K562 (cell line): ENCODE data around the gene LCLAT1. TPM values are rescaled to one million over a fixed set of nuclear protein-coding genes. Genes with fewer than 3 reads are reported as not detected.

ENCODE experiments used
- FOSL1 ChIP-seq: fragments of 200-800 bp; sonication (Bioruptor generic); conservative IDR thresholded peaks from 2 replicates; pipeline ENCODE4 v1.6.1; 2016; ENCODE audit warnings: missing genetic modification characterization, missing compliant biosample characterization
- HMGN3 ChIP-seq: IDR thresholded peaks from 2 replicates; pipeline ENCODE4 v1.6.1; 2011; ENCODE audit warnings: borderline replicate concordance, low read depth, mild to moderate bottlenecking, mixed read lengths, low read length; ENCODE audit not compliant: insufficient read length; ENCODE audit errors: extremely low read depth
- MAZ ChIP-seq, 2 experiments: fragments of 450-650 bp in 1 of 2; sonication (generic) in 1 of 2; formaldehyde crosslinking; IDR thresholded peaks in 1 of 2; conservative IDR thresholded peaks in 1 of 2; 2 replicates each; pipeline versions ENCODE4 v1.4.0 to v1.5.0; 2020; ENCODE audit warnings: mild to moderate bottlenecking in 1 of 2, missing genetic modification reagents in 1 of 2
- MYBL2 ChIP-seq, 2 experiments: fragments of 450-650 bp in 1 of 2; sonication (generic) in 1 of 2; formaldehyde crosslinking in 1 of 2; IDR thresholded peaks; 2 replicates each; pipeline versions ENCODE4 v1.6.1 to v1.8.1; 2017 to 2022; ENCODE audit warnings: borderline replicate concordance in 1 of 2, inconsistent platforms in 1 of 2, low read depth in 1 of 2, mild to moderate bottlenecking in 1 of 2, missing genetic modification reagents in 1 of 2, moderate library complexity in 1 of 2
- NR1H2 ChIP-seq: sonication (generic); formaldehyde crosslinking; IDR thresholded peaks from 2 replicates; pipeline ENCODE4 v1.4.0; 2020; ENCODE audit warnings: mild to moderate bottlenecking, missing genetic modification reagents
- NR2C1 ChIP-seq, 2 experiments: fragments of 450-650 bp; IDR thresholded peaks; 2 replicates each; pipeline ENCODE4 v1.6.1; 2017; ENCODE audit warnings: mild to moderate bottlenecking in 2 of 2, antibody characterized with exemption in 1 of 2, inconsistent platforms in 1 of 2, missing compliant biosample characterization in 1 of 2, missing genetic modification characterization in 1 of 2
- PCBP2 ChIP-seq: fragments of 200-400 bp; formaldehyde crosslinking; IDR thresholded peaks from 2 replicates; pipeline ENCODE4 v1.6.1; 2018; ENCODE audit warnings: low read length, low read depth, mild to moderate bottlenecking, moderate library complexity; ENCODE audit not compliant: poor library complexity, severe bottlenecking
- TEAD4 ChIP-seq, 2 experiments: sonication (generic) in 1 of 2; formaldehyde crosslinking in 1 of 2; IDR thresholded peaks; 2 replicates each; pipeline versions ENCODE4 v1.6.1 to v1.8.0; 2012 to 2022; ENCODE audit warnings: borderline replicate concordance in 1 of 2, inconsistent platforms in 1 of 2, low read length in 1 of 2, mild to moderate bottlenecking in 1 of 2, missing genetic modification reagents in 1 of 2
- ZBTB11 ChIP-seq, 3 experiments: fragments of 200-800 bp in 1 of 3; fragments of 250-450 bp in 1 of 3; fragments of 450-650 bp in 1 of 3; sonication (Bioruptor Pico) in 1 of 3; sonication (Bioruptor generic) in 1 of 3; formaldehyde crosslinking in 1 of 3; IDR thresholded peaks; 2 replicates each; pipeline versions ENCODE4 v1.6.1 to v1.8.0; 2016 to 2022; ENCODE audit warnings: mild to moderate bottlenecking in 2 of 3, missing genetic modification characterization in 2 of 3, missing compliant biosample characterization in 1 of 3, moderate library complexity in 1 of 3
- ZC3H4 ChIP-seq: sonication (generic); formaldehyde crosslinking; IDR thresholded peaks from 2 replicates; pipeline ENCODE4 v1.9.0; 2021; ENCODE audit warnings: missing genetic modification reagents, borderline replicate concordance
- ZNF511 ChIP-seq: sonication (generic); formaldehyde crosslinking; IDR thresholded peaks from 2 replicates; pipeline ENCODE4 v1.8.0; 2022; ENCODE audit warnings: mild to moderate bottlenecking, missing genetic modification reagents
- ZNF696 ChIP-seq: fragments of 250-450 bp; sonication (Bioruptor Pico); conservative IDR thresholded peaks from 2 replicates; pipeline ENCODE4 v1.4.0; 2020; ENCODE audit warnings: mild to moderate bottlenecking, moderate library complexity
- ZNF79 ChIP-seq: fragments of 250-450 bp; sonication (Bioruptor Pico); IDR thresholded peaks from 2 replicates; pipeline ENCODE4 v1.4.0; 2020; ENCODE audit warnings: low read depth, mild to moderate bottlenecking, moderate library complexity
- polyA plus RNA-seq, 8 experiments: library from polyadenylated mRNA; depleted of rRNA in 4 of 8; stranded (reverse) in 5 of 8; unstranded in 3 of 8; fragments of >200 nt; fragmentation: Nextera tagmentation in 2 of 8; fragmentation: Illumina TruSeq in 1 of 8; extraction: Ambion mirVana in 2 of 8; extraction: Trizol in 1 of 8; gene quantifications; 2 replicates each; pipeline versions ENCODE4 v1.2.1 to v1.2.3, GENCODE V29; 2011 to 2014; ENCODE audit warnings: inconsistent platforms in 1 of 8, missing spikeins in 1 of 8
- total RNA-seq, 7 experiments: library from RNA; depleted of rRNA in 6 of 7; stranded (reverse); fragments of >200 nt in 6 of 7; fragmentation: Illumina TruSeq in 2 of 7; extraction: Trizol in 2 of 7; gene quantifications; 2 replicates each; pipeline versions ENCODE4 v1.2.1 to v1.2.3, GENCODE V29; 2011 to 2021; ENCODE audit warnings: low replicate concordance in 1 of 7
- TF ChIP-seq, protein P1 (sequence below): fragments of 450-650 bp; IDR thresholded peaks from 2 replicates; pipeline ENCODE4 v1.6.1; 2016; ENCODE audit warnings: missing biosample characterization, missing genetic modification characterization
- TF ChIP-seq, protein P2 (sequence below): sonication (generic); formaldehyde crosslinking; IDR thresholded peaks from 2 replicates; pipeline ENCODE4 v1.8.0; 2023; ENCODE audit warnings: mild to moderate bottlenecking, missing genetic modification reagents
- TF ChIP-seq, protein P3 (sequence below): sonication (generic); formaldehyde crosslinking; IDR thresholded peaks from 2 replicates; pipeline ENCODE4 v1.9.0; 2022; ENCODE audit warnings: mild to moderate bottlenecking, missing genetic modification reagents

Gene LCLAT1
- total and polyA plus RNA-seq, 9 of the 15 experiments (the other 6 are each of a cell fraction or from before 2014, with no cell fraction given): 8.9 to 63.3 (median 25.4) TPM

GRCh38 chr2:30443081-30443480 lies 4.0 kb upstream of the LCLAT1 start (continued):
- TF ChIP-seq, protein P1, sequence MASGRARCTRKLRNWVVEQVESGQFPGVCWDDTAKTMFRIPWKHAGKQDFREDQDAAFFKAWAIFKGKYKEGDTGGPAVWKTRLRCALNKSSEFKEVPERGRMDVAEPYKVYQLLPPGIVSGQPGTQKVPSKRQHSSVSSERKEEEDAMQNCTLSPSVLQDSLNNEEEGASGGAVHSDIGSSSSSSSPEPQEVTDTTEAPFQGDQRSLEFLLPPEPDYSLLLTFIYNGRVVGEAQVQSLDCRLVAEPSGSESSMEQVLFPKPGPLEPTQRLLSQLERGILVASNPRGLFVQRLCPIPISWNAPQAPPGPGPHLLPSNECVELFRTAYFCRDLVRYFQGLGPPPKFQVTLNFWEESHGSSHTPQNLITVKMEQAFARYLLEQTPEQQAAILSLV: no peak
- TF ChIP-seq, protein P2, sequence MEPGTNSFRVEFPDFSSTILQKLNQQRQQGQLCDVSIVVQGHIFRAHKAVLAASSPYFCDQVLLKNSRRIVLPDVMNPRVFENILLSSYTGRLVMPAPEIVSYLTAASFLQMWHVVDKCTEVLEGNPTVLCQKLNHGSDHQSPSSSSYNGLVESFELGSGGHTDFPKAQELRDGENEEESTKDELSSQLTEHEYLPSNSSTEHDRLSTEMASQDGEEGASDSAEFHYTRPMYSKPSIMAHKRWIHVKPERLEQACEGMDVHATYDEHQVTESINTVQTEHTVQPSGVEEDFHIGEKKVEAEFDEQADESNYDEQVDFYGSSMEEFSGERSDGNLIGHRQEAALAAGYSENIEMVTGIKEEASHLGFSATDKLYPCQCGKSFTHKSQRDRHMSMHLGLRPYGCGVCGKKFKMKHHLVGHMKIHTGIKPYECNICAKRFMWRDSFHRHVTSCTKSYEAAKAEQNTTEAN: no peak
- TF ChIP-seq, protein P3, sequence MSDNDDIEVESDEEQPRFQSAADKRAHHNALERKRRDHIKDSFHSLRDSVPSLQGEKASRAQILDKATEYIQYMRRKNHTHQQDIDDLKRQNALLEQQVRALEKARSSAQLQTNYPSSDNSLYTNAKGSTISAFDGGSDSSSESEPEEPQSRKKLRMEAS (CRISPR knock-in tag): no peak
- TF ChIP-seq ZBTB11 (CRISPR knock-in tag; IDR thresholded peaks at IDR 0.05) (no peak), NR2C1 (IDR thresholded peaks at IDR 0.05) (no peak), NR2C1 (tag; IDR thresholded peaks at IDR 0.05) (no peak), TEAD4 (IDR thresholded peaks at IDR 0.05; ENCODE audit: low read length) (peak; percentile 62; the same call in 1 of the 2 replicates), TEAD4 (CRISPR knock-in tag; IDR thresholded peaks at IDR 0.05; ENCODE audit: borderline replicate concordance) (no peak), ZNF696 (no peak), HMGN3 (no peak), MAZ (CRISPR knock-in tag; conservative IDR thresholded peaks at IDR 0.05 in 1 of 2, IDR thresholded peaks at IDR 0.05 in 1 of 2) (no peak), ZNF511 (no peak), PCBP2 (no peak), FOSL1 (peak; percentile 77), NR1H2 (no peak), ZC3H4 (no peak), MYBL2 (IDR thresholded peaks at IDR 0.05; ENCODE audit: low read depth) (no peak), MYBL2 (CRISPR knock-in tag; IDR thresholded peaks at IDR 0.05; ENCODE audit: borderline replicate concordance) (no peak), ZNF79 (CRISPR knock-in tag) (no peak)
